ENCODE measurements around the gene CRYM. TPM values are rescaled to one million over a fixed set of nuclear protein-coding genes. Genes with fewer than 3 reads are reported as not detected.
A peak's percentile ranks its signal among the peaks of the same experiment; 100 is the strongest.
"Not testable (repeated sequence)": the region's sequence is repeated elsewhere in the genome, so short reads cannot be mapped to it uniquely, and the experiment has no call there.

The CRYM gene
- 1 to 10 TPM in 2 of 4 donors, not detected in 2; 1.2 to 1.4 TPM for total RNA-seq

DNA sequence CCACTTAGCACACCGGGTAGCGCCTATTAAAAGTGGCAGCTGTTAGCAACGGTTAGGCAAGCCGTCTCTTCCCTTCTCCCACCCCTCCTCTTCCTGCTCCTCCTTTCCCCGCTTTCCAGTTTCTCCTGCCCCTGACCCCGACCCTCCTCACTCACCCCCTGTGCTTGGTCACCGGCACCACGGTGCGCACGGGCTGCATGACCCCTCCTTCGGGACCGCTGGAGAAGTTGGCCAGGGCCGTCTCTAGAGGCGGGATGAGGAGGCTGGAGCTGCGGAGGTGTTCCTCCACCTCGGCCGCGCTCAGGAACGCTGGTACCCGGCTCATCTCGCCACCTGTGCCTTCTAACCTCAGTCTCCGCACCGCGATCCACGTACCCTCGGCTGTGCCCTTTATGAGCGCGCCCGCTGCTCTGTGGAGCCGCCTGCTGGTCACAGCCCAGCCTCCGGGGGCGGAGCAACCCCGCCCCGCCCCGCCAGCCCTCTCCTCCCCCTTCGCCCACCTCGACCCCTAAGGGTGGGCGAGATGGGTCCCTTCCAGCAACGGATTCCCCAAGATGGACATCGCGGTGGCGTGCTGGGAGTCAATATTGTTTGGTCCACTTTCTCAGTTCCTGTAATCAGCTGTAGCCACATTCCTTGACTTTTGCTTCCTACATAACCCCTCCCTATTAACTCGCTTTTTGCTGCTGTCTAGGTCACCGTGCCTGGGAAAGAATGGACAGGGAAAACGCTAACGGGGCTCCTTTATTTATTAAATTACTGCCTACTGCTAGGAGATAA lies at the start of gene CRYM:
Gene CRYM, minus strand, starts transcription at position 364 of the 780 bp plus-strand sequence. Its CDS starts 39 bp downstream, at position 325.
- peak; percentile 95 for ATAC-seq (ENCODE audit: low FRiP score)
- DNase-seq (ENCODE audit: low spot score) = peak; percentile 37
- TF ChIP-seq, protein P1, sequence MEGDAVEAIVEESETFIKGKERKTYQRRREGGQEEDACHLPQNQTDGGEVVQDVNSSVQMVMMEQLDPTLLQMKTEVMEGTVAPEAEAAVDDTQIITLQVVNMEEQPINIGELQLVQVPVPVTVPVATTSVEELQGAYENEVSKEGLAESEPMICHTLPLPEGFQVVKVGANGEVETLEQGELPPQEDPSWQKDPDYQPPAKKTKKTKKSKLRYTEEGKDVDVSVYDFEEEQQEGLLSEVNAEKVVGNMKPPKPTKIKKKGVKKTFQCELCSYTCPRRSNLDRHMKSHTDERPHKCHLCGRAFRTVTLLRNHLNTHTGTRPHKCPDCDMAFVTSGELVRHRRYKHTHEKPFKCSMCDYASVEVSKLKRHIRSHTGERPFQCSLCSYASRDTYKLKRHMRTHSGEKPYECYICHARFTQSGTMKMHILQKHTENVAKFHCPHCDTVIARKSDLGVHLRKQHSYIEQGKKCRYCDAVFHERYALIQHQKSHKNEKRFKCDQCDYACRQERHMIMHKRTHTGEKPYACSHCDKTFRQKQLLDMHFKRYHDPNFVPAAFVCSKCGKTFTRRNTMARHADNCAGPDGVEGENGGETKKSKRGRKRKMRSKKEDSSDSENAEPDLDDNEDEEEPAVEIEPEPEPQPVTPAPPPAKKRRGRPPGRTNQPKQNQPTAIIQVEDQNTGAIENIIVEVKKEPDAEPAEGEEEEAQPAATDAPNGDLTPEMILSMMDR (IDR thresholded peaks at IDR 0.05) = peak in 1 of 3 donors; percentile 46

DNA sequence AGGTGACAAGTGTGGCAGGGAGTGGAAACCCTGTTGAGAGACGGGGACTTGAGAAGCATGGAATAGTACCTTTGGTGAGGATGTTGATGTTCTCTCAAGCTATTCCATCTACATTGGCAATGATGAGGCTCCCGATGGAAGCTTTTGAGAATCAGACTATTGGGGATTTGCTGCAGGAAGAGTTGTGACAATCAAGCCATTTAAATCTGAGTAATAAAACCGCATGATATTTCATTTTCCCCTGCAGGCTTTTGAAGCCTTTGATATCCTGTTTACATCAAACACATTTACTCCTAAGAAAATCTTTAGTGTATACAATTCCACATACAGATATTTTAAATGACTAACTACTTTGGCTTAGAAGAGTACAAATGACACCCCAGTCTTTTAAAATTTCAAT lies 49.0 kb upstream of the CRYM start:
- DNase-seq (ENCODE audit: low spot score) (no peak), ATAC-seq (ENCODE audit: low FRiP score) (no peak)
- TF ChIP-seq, protein P1 (IDR thresholded peaks at IDR 0.05) = no peak

DNA sequence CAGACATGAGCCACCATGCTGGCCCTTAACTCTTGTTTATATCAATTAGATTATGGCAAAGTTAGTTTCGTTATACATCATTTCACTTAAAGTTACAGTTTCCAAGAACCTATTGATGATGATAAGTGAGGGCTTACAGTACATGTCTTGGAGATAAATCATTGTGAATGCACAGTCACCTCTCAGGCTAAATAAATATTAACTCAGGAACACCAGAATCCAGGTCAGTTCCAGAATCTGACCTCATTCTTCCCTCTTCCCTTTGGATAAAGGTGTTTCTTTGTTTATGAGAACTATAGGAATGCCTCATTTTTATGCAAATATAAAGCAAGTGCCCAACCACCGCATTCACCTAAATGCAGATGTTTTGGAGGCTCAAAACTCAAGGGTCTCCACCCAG lies 48.4 kb upstream of the CRYM start:
- ATAC-seq (ENCODE audit: low FRiP score) = no peak
- DNase-seq (ENCODE audit: low spot score) = no peak
- TF ChIP-seq, protein P1 (IDR thresholded peaks at IDR 0.05) = no peak

DNA sequence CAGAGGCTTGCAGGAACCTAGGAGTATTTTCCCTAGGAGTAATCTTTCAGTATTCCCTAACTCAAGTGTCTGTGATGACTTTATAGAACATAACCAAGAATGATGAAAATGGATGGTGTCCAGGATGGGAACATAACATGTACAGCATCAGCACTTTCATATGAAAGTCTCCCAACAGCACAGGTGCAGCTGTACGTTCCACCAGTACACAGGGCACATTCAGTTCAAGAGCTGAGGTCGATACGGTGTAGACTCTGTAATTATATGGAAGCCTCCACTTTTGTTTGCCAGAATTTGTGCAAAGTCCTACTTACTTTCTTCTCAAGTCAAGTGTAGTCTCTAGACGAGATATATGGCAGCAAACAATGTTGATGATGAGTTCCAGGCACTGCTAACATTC lies 46.2 kb upstream of the CRYM start:
- ATAC-seq (ENCODE audit: low FRiP score) = no peak
- TF ChIP-seq, protein P1 (IDR thresholded peaks at IDR 0.05) = no peak
- no peak for DNase-seq (ENCODE audit: low spot score)

DNA sequence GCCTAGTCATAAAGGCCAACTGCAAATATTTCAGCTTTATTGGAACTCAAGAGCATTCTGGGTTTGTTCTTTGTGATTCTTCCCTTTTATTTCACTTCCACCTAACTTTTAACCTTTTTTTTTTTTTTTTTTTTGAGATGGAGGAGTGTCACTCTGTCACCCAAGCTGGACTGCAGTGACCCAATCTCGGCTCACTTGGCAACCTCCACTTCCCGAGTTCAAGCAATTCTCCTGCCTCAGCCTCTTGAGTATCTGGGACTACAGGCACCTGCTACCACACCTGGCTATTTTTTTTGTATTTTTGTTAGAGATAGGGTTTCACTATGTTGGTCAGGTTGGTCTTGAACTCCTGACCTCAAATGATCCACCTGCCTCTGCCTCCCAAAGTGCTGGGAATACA lies 44.2 kb upstream of the CRYM start:
- DNase-seq (ENCODE audit: low spot score); ATAC-seq (ENCODE audit: low FRiP score): not testable (repeated sequence)

DNA sequence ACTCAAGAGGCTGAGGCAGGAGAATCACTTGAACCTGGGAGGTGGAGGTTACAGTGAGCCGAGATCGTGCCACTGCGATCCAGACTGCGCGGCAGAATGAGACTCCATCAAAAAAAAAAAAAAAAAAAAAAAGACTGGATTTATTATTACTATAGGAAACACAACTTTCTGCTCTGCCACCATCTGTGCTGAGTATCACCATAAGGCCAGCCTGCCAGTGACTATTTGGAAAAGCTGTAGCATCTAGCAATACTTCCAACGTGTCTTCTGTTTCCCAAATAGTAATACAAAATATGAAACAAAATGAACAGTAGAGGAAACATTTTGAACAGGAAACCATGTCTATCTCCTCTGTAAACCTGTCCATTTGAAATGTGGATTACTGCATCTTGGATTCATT lies 43.6 kb upstream of the CRYM start:
- DNase-seq (ENCODE audit: low spot score) (no peak), ATAC-seq (ENCODE audit: low FRiP score) (no peak)
- TF ChIP-seq, protein P1 (IDR thresholded peaks at IDR 0.05) = no peak

DNA sequence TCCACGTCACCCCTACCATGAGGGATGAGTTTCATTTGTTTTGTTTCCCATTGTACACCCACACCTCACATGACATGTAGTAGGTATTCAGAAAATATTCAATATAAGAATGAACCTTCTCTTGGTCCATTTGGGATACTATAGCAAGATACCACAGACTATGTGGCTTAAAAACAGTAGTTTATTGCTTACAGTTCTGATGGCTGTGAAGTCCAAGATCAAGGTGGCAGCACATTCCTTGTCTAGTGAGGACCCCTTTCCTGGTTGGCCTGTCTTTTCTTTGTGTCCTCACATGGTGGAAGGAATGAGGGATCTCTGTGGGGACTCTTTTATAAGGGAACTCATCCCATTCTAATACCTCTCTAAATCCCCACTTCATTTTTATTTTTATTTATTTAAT lies 36.2 kb upstream of the CRYM start:
- DNase-seq (ENCODE audit: low spot score) (no peak), ATAC-seq (ENCODE audit: low FRiP score) (no peak)
- TF ChIP-seq, protein P1 (IDR thresholded peaks at IDR 0.05) = no peak

DNA sequence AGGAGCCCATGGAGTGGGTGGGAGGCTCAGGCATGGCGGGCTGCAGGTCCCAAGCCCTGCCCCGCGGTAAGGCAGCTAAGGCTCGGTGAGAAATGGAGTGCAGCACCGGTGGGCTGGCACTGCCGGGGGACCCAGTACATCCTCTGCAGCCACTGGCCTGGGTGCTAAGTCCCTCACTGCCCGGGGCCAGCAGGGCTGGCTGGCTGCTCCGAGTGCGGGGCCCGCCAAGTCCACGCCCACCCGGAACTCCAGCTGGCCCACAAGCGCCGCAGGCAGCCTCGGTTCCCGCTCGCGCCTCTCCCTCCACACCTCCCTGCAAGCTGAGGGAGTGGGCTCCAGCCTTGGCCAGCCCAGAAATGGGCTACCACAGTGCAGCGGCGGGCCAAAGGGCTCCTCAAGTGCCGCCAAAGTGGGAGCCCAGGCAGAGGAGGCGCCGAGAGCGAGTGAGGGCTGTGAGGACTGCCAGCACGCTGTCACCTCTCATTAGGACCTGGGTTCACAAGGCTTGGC lies 34.8 kb upstream of the CRYM start:
- DNase-seq (ENCODE audit: low spot score); ATAC-seq (ENCODE audit: low FRiP score): not testable (repeated sequence)

DNA sequence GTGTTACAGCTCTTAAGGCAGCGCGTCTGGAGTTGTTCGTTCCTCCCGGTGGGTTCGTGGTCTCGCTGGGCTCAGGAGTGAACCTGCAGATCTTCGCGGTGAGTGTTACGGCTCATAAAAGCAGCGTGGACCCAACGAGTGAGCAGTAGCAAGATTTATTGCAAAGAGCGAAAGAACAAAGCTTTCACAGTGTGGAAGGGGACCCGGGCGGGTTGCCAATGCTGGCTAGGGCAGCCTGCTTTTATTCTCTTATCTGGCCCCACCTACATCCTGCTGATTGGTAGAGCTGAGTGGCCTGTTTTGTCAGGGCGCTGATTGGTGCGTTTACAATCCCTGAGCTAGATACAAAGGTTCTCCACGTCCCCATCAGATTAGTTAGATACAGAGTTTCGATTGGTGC lies 34.0 kb upstream of the CRYM start:
- DNase-seq (ENCODE audit: low spot score); ATAC-seq (ENCODE audit: low FRiP score): not testable (repeated sequence)

DNA sequence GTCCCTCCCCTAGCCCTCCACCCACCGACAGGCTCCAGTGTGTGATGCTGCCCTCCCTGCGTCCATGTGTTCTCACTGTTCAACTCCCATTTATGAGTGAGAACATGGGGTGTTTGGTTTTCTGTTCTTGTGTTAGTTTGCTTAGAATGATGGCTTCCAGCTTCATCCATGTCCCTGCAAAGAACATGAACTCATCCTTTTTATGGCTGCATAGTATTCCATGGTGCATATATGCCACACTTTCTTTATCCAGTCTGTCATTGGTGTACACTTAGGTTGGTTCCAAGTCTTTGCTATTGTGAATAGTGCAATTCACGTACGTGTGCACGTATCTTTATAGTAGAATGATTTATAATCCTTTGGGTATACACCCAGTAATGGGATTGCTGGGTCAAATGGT lies 28.6 kb upstream of the CRYM start:
- not testable (repeated sequence) for ATAC-seq (ENCODE audit: low FRiP score); DNase-seq (ENCODE audit: low spot score)

Data from omental fat pad (tissue), 4 donors.